PC-9 (cell line): ENCODE data around the gene GNAQ.

Source experiments
- EZH2 ChIP-seq: fragments of 200-600 bp; sonication (generic); IDR thresholded peaks from 2 replicates; pipeline ENCODE4 v1.8.0; 2017; ENCODE audit warnings: antibody characterized with exemption, low read depth
- TF ChIP-seq, protein P1 (sequence below): fragments of 200-600 bp; sonication (generic); conservative IDR thresholded peaks from 2 replicates; pipeline ENCODE4 v1.6.1; 2017; ENCODE audit warnings: mixed run types, antibody characterized with exemption, mild to moderate bottlenecking, moderate library complexity

- TF ChIP-seq, protein P1, sequence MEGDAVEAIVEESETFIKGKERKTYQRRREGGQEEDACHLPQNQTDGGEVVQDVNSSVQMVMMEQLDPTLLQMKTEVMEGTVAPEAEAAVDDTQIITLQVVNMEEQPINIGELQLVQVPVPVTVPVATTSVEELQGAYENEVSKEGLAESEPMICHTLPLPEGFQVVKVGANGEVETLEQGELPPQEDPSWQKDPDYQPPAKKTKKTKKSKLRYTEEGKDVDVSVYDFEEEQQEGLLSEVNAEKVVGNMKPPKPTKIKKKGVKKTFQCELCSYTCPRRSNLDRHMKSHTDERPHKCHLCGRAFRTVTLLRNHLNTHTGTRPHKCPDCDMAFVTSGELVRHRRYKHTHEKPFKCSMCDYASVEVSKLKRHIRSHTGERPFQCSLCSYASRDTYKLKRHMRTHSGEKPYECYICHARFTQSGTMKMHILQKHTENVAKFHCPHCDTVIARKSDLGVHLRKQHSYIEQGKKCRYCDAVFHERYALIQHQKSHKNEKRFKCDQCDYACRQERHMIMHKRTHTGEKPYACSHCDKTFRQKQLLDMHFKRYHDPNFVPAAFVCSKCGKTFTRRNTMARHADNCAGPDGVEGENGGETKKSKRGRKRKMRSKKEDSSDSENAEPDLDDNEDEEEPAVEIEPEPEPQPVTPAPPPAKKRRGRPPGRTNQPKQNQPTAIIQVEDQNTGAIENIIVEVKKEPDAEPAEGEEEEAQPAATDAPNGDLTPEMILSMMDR = no peak
- no peak for TF ChIP-seq EZH2
Observed at GRCh38 chr9:77677397-77677796, 354.2 kb downstream of the GNAQ start.
